SU-DHL-6 (cell line): Measurements from ENCODE around the gene ANP32A.
"Not testable (repeated sequence)": the region's sequence is repeated elsewhere in the genome, so short reads cannot be mapped to it uniquely, and the experiment has no call there.

Experiments used
- H2AFZ ChIP-seq: fragments of 200-600 bp; sonication (generic); 2 replicates; pipeline ENCODE4 v1.6.1; 2014; ENCODE audit warnings: low read depth, mild to moderate bottlenecking, moderate library complexity, mixed read lengths, antibody characterized with exemption, low read length; ENCODE audit not compliant: severe bottlenecking
- H3F3A ChIP-seq: fragments of 200-600 bp; shearing (Covaris generic); 2 replicates; pipeline ENCODE4 v1.6.0; 2016; ENCODE audit warnings: antibody characterized with exemption, mild to moderate bottlenecking; ENCODE audit not compliant: insufficient read depth
- H3K27ac ChIP-seq: fragments of 200-600 bp; sonication (generic); 2 replicates; pipeline ENCODE4 v1.5.1; 2016; ENCODE audit warnings: low read depth, mild to moderate bottlenecking, low read length, moderate library complexity, mixed read lengths
- H3K27me3 ChIP-seq: fragments of 200-600 bp; sonication (generic), shearing (Covaris generic); 2 replicates; pipeline ENCODE4 v1.6.0; 2014; ENCODE audit warnings: mild to moderate bottlenecking, low read length
- H3K36me3 ChIP-seq: fragments of 200-600 bp; sonication (generic); 2 replicates; pipeline ENCODE4 v1.6.1; 2014; ENCODE audit warnings: mild to moderate bottlenecking, low read length, mixed read lengths
- H3K4me2 ChIP-seq: fragments of 300-600, 200-600 bp; shearing (Covaris generic), sonication (generic); 2 replicates; pipeline ENCODE4 v1.6.0; 2014; ENCODE audit warnings: low read length, low read depth, mild to moderate bottlenecking; ENCODE audit not compliant: poor library complexity, severe bottlenecking
- H3K4me3 ChIP-seq: fragments of 200-600 bp; sonication (generic); 2 replicates; pipeline ENCODE4 v1.5.1; 2014; ENCODE audit warnings: antibody characterized with exemption, low read length, mild to moderate bottlenecking, mixed read lengths; ENCODE audit not compliant: insufficient read depth, poor library complexity, severe bottlenecking
- H3K79me2 ChIP-seq: fragments of 200-600 bp; sonication (generic); 2 replicates; pipeline ENCODE4 v1.6.1; 2014; ENCODE audit warnings: mild to moderate bottlenecking, low read length, moderate library complexity; ENCODE audit not compliant: insufficient read depth
- H3K9ac ChIP-seq: fragments of 200-600 bp; sonication (generic); 2 replicates; pipeline ENCODE4 v1.7.0; 2014; ENCODE audit warnings: mild to moderate bottlenecking, low read length
- H3K9me2 ChIP-seq: fragments of 200-600 bp; sonication (generic); replicated peaks from 2 replicates; pipeline ENCODE4 v1.6.1; 2014; ENCODE audit warnings: low read length; ENCODE audit not compliant: insufficient read depth
- H3K9me3 ChIP-seq: fragments of 200-600 bp; sonication (generic); 2 replicates; pipeline ENCODE4 v1.6.1; 2014; ENCODE audit warnings: low read length, mixed read lengths; ENCODE audit not compliant: insufficient read depth
- H4K20me1 ChIP-seq: fragments of 200-600 bp; sonication (generic); 2 replicates; pipeline ENCODE4 v1.6.1; 2014; ENCODE audit warnings: low read depth, mild to moderate bottlenecking, antibody characterized with exemption, low read length, moderate library complexity, mixed read lengths
- CTCF ChIP-seq: fragments of 200-600 bp; sonication (generic); IDR thresholded peaks from one replicate; pipeline ENCODE4 v1.5.1; 2017; ENCODE audit warnings: antibody characterized with exemption, mild to moderate bottlenecking, low read length, moderate library complexity; ENCODE audit not compliant: insufficient read depth, poor library complexity, severe bottlenecking
- EZH2phosphoT487 ChIP-seq: fragments of 200-600 bp; sonication (generic), shearing (Covaris generic); conservative IDR thresholded peaks from 2 replicates; pipeline ENCODE4 v1.6.1; 2018; ENCODE audit warnings: mild to moderate bottlenecking, antibody characterized with exemption, low read length, moderate library complexity, mixed read lengths

Gene ANP32A

DNA sequence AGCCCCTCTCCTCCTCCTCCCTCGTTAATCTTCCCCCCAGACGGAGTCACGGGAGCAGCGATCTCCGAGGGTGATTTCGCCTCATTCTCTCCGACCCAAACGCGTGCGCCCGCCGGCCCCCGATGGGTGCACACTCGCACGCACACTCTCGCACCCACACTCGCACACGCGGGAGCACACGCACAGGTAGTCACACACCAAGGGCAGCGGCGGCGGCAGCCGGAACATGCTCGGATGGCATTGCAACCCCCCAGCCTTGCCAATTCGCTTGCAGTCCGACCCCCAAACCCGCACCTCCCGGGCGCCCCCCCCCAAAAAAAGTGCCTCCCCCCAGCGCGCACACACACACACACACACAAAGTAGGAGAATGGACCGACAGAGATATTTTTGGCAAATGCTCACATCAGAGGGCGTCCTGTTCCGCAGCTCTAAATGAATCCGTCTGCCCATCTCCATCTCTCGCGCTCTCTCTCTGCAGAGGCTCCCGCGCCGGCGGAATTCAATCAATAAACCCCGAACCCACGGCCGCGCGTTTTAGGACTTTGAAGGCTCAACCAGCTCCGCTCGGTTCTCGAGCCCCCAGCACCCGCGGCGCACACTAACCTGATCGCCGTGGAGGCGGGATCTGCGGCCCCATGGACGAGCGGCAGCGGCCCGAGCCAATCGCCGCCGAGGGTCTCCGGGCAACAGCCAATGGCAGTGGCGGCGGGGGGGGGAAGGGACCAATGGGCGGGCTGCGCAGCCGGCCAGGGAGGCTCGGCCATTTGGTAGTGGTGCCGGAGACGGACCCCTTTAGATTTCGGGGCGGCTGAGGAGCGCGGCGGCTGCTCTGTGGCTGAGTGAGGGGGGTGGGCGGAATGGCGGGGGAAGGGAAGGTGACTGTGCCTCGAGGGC is at the start of gene ANP32A:
Gene ANP32A, minus strand, starts transcription at position 601 of the 895 bp plus-strand sequence. Its CDS starts 144 bp downstream, at position 457.
- H3K9me3 ChIP-seq: no peaks in the 10 kb centered on the region
- no peak for TF ChIP-seq EZH2phosphoT487
- TF ChIP-seq CTCF: no peak
- H3K9ac ChIP-seq: peak within 1 kb of the TSS; percentile 97
- H3F3A ChIP-seq: no peaks in the 10 kb centered on the region
- peak within 1 kb of the TSS; percentile 93 for H3K4me2 ChIP-seq
- H3K27ac ChIP-seq: peak within 1 kb of the TSS; percentile 88
- peaks cover 12% of the 10 kb centered on the region; the same call in 1 of the 2 replicates for H4K20me1 ChIP-seq
- H3K36me3 ChIP-seq: no peaks in the 10 kb centered on the region
- peak within 1 kb of the TSS; percentile 57 for H2AFZ ChIP-seq
- H3K9me2 ChIP-seq: no peaks in the 10 kb centered on the region
- H3K27me3 ChIP-seq: no peaks in the 10 kb centered on the region
- peak within 1 kb of the TSS; percentile 95 for H3K4me3 ChIP-seq
- peaks cover 58% of the 10 kb centered on the region for H3K79me2 ChIP-seq

DNA sequence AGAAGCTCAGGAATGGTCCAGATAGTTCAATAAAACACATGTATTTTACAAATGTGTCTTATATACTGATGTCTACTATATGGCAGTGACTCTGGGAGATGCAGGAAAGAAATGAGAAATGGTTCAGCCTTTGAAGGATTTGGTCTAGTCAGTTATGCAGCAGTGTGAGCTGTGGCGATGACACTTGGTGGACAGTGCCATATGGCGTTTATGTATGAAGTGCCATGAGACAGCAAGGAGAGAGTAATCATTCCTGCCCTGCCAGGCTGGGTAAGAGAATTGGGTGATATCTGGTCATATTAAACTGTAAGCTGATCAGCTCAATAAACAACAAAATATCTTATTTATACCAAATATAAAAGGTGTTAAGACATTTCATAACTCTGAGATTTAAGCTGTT is 47.6 kb upstream of the ANP32A start:
- TF ChIP-seq CTCF (no peak), EZH2phosphoT487 (no peak)
- Histone ChIP-seq H4K20me1 (no peaks in the 10 kb centered on the region), H3K9me2 (no peaks in the 10 kb centered on the region), H3K27me3 (no peaks in the 10 kb centered on the region), H2AFZ (no peak overlapping the region), H3K9ac (no peak overlapping the region), H3K79me2 (no peaks in the 10 kb centered on the region), H3K9me3 (no peaks in the 10 kb centered on the region), H3K4me3 (no peak overlapping the region), H3K36me3 (no peaks in the 10 kb centered on the region), H3K27ac (no peak overlapping the region), H3F3A (no peaks in the 10 kb centered on the region), H3K4me2 (no peak overlapping the region)

DNA sequence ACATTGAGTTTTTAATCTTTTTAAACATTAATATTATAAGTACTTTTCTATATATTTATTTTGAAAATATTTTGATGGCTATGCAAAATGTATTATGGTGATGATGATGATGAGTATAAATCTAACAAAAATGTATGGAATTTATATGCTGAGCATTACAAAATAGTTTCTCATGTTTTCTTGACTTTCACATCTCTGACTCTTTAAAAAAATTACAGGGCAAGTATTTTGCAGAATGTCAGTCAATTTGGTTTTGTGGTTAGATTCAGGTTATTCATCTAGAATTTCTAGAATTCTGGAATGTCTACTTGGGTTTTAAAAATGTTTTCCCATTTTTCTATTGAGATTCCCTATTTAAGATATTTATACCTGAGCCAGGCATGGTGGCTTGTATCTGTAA is 41.7 kb upstream of the ANP32A start:
- Histone ChIP-seq H3K36me3 (no peaks in the 10 kb centered on the region), H3K4me3 (no peak overlapping the region), H3F3A (no peaks in the 10 kb centered on the region), H3K9ac (no peak overlapping the region), H3K27me3 (no peaks in the 10 kb centered on the region), H3K79me2 (no peaks in the 10 kb centered on the region), H3K27ac (no peak overlapping the region), H3K9me3 (peaks cover 8% of the 10 kb centered on the region; the same call in 1 of the 2 replicates), H4K20me1 (no peaks in the 10 kb centered on the region), H3K9me2 (no peaks in the 10 kb centered on the region), H2AFZ (no peak overlapping the region), H3K4me2 (no peak overlapping the region)
- TF ChIP-seq CTCF (no peak), EZH2phosphoT487 (no peak)

DNA sequence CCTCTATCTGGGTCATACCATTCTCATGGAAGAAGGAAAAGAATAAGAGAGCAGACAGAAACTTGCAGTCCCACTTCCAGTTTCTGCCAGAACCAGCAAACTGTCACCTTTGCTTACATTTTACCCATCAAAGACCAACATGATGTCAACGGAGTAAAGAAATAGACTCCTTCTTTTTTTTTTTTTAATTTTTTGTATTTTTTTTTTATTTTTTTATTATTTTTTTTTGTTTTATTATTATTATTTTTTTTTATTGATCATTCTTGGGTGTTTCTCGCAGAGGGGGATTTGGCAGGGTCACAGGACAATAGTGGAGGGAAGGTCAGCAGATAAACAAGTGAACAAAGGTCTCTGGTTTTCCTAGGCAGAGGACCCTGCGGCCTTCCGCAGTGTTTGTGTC is 38.0 kb upstream of the ANP32A start:
- H3K4me2 ChIP-seq, H2AFZ ChIP-seq, H3K9me2 ChIP-seq, H3K79me2 ChIP-seq, H3K4me3 ChIP-seq, H3F3A ChIP-seq, H3K36me3 ChIP-seq, H3K9ac ChIP-seq, H3K9me3 ChIP-seq, H3K27me3 ChIP-seq, H4K20me1 ChIP-seq, H3K27ac ChIP-seq: not testable (repeated sequence)

DNA sequence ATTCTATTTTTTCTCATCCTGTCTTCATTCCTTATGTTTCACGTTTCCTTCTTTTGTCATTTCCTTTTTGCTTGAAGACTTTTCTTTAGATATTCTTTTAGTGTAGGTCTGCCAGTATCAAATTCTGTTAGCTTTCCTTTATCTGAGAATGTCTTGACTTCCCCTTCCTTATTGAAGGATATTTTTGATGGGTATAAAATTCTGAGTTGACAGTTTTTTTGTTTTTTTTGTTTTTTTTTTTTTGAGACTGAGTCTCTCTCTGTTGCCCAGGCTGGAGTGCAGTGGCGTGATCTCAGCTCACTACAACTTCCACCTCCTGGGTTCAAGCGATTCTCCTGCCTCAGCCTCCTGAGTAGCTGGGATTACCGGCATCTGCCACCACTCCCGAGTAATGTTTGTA is 36.7 kb upstream of the ANP32A start:
- not testable (repeated sequence) for H3K4me2 ChIP-seq, H3K27me3 ChIP-seq, H3K79me2 ChIP-seq, H2AFZ ChIP-seq, H3K9me2 ChIP-seq, H3K9ac ChIP-seq, H3K9me3 ChIP-seq, H3K36me3 ChIP-seq, H3K4me3 ChIP-seq, H4K20me1 ChIP-seq, H3K27ac ChIP-seq, H3F3A ChIP-seq
